HG03097 (cell line): Measurements from ENCODE around the gene CACTIN.
"Not testable (repeated sequence)": the region's sequence is repeated elsewhere in the genome, so short reads cannot be mapped to it uniquely, and the experiment has no call there.

Source experiments
- ATAC-seq: cut with Tn5 transposase; IDR thresholded peaks from one replicate; pipeline ENCODE4 v1.9.1; 2021; ENCODE audit not compliant: unreplicated experiment, low FRiP score

CACTIN gene

GRCh38 chr19:3595521-3596061, 31.0 kb downstream of the CACTIN start:
- no peak for ATAC-seq

- no peak for ATAC-seq
These were observed 33.4 kb downstream of the CACTIN start for GRCh38 chr19:3593156-3593555.

GRCh38 chr19:3591876-3592613, 34.5 kb downstream of the CACTIN start:
- ATAC-seq, result no peak

GRCh38 chr19:3590991-3591659, 35.5 kb downstream of the CACTIN start:
- no peak for ATAC-seq

- no peak for ATAC-seq
These were observed 36.6 kb downstream of the CACTIN start for GRCh38 chr19:3589949-3590348.

- ATAC-seq, result no peak
These were observed 37.2 kb downstream of the CACTIN start for GRCh38 chr19:3589439-3589838.

GRCh38 chr19:3586707-3587346, 39.8 kb downstream of the CACTIN start:
- ATAC-seq, result no peak

GRCh38 chr19:3586127-3586626, 40.4 kb downstream of the CACTIN start:
- ATAC-seq, result no peak

- ATAC-seq, result no peak
These were observed 41.1 kb downstream of the CACTIN start, which contains the start of gene GIPC3 for GRCh38 chr19:3585301-3586126. Gene GIPC3, plus strand, starts transcription at chr19:3585478. Its CDS starts 120 bp downstream, at chr19:3585598.

GRCh38 chr19:3584036-3584802, 42.4 kb downstream of the CACTIN start:
- ATAC-seq, result not testable (repeated sequence)

- not testable (repeated sequence) for ATAC-seq
These were observed 44.8 kb downstream of the CACTIN start for GRCh38 chr19:3581792-3582191.

GRCh38 chr19:3580156-3580934, 46.2 kb downstream of the CACTIN start:
- no peak for ATAC-seq

GRCh38 chr19:3578390-3578789, 48.2 kb downstream of the CACTIN start:
- ATAC-seq, result no peak

GRCh38 chr19:3577723-3578344, 48.8 kb downstream of the CACTIN start:
- ATAC-seq, result no peak

- ATAC-seq, result no peak
These were observed 49.7 kb downstream of the CACTIN start for GRCh38 chr19:3576696-3577443.

GRCh38 chr19:3575949-3576673, 50.5 kb downstream of the CACTIN start:
- ATAC-seq, result no peak

- ATAC-seq, result no peak
These were observed 51.3 kb downstream of the CACTIN start for GRCh38 chr19:3575260-3575741.
